CD14-positive monocyte (primary cell): Measurements from ENCODE around the gene CLDND1. TPM values are rescaled to one million over a fixed set of nuclear protein-coding genes. Genes with fewer than 3 reads are reported as not detected.

ENCODE experiments used
- DNase-seq, 3 donors: peaks; one replicate each; pipeline ENCODE4 v3.0.0-alpha.2; 2011 to 2022
- H2AFZ ChIP-seq: 2 replicates; pipeline ENCODE4 v1.6.0; 2012; ENCODE audit warnings: mild to moderate bottlenecking, low read depth, low read length, inconsistent platforms; ENCODE audit not compliant: insufficient read depth, poor library complexity, severe bottlenecking
- H3K27ac ChIP-seq, 2 donors: 1 replicate in 1 of 2; 2 replicates in 1 of 2; pipeline ENCODE4 v1.5.1; 2012 to 2013; ENCODE audit warnings: low read length in 2 of 2, control low read depth in 1 of 2, inconsistent platforms in 1 of 2, low read depth in 1 of 2, mild to moderate bottlenecking in 1 of 2
- H3K27me3 ChIP-seq, 2 donors: one replicate each; pipeline versions ENCODE4 v1.6.0 to v1.6.1; 2011 to 2013; ENCODE audit warnings: low read length in 2 of 2; ENCODE audit not compliant: control insufficient read depth in 2 of 2, insufficient read depth in 2 of 2
- H3K36me3 ChIP-seq, 2 donors: replicated peaks in 1 of 2; 1 replicate in 1 of 2; 2 replicates in 1 of 2; pipeline versions ENCODE4 v1.5.1 to v1.6.1; 2012 to 2013; ENCODE audit warnings: low read length in 2 of 2, control low read depth in 1 of 2, inconsistent platforms in 1 of 2, mild to moderate bottlenecking in 1 of 2; ENCODE audit not compliant: insufficient read depth in 2 of 2, control insufficient read depth in 1 of 2
- H3K4me1 ChIP-seq, 2 donors: 1 replicate in 1 of 2; 2 replicates in 1 of 2; pipeline versions ENCODE4 v1.5.1 to v1.6.1; 2012 to 2013; ENCODE audit warnings: low read length in 2 of 2, control low read depth in 1 of 2, inconsistent platforms in 1 of 2, mild to moderate bottlenecking in 1 of 2, moderate library complexity in 1 of 2; ENCODE audit not compliant: insufficient read depth in 2 of 2, control insufficient read depth in 1 of 2
- H3K4me2 ChIP-seq: replicated peaks from 2 replicates; pipeline ENCODE3; 2012; ENCODE audit warnings: low read length, moderate library complexity, mild to moderate bottlenecking; ENCODE audit not compliant: poor library complexity, severe bottlenecking; ENCODE audit errors: extremely low read depth
- H3K4me3 ChIP-seq, 3 experiments: fragments of 200-600 bp in 1 of 3; sonication (generic) in 1 of 3; replicated peaks in 1 of 3; 1 replicate in 2 of 3; 2 replicates in 1 of 3; pipeline ENCODE4 v1.5.1; 2011 to 2013; ENCODE audit warnings: low read length in 3 of 3, mild to moderate bottlenecking in 3 of 3, control low read depth in 2 of 3, low read depth in 2 of 3, inconsistent platforms in 1 of 3, moderate library complexity in 1 of 3
- H3K79me2 ChIP-seq: 2 replicates; pipeline ENCODE4 v1.6.0; 2012; ENCODE audit warnings: mild to moderate bottlenecking, control low read depth, inconsistent platforms, low read length, moderate library complexity; ENCODE audit not compliant: insufficient read depth
- H3K9ac ChIP-seq: 2 replicates; pipeline ENCODE4 v1.6.0; 2017; ENCODE audit warnings: low read length, mild to moderate bottlenecking; ENCODE audit not compliant: insufficient read depth, poor library complexity, severe bottlenecking
- H3K9me3 ChIP-seq, 2 donors: replicated peaks in 1 of 2; 1 replicate in 1 of 2; 2 replicates in 1 of 2; pipeline versions ENCODE4 v1.5.1 to v1.6.1; 2012 to 2013; ENCODE audit warnings: low read length in 2 of 2, control low read depth in 1 of 2; ENCODE audit not compliant: control insufficient read depth in 1 of 2, insufficient read depth in 1 of 2
- H4K20me1 ChIP-seq: 2 replicates; pipeline ENCODE4 v1.6.0; 2012; ENCODE audit warnings: mild to moderate bottlenecking, low read length, control low read depth, moderate library complexity; ENCODE audit not compliant: insufficient read depth
- H3K27ac Mint-ChIP-seq, 7 donors: one replicate each; pipeline ENCODE4 v1.8.0; 2020; ENCODE audit warnings: mild to moderate bottlenecking in 7 of 7, mixed read lengths in 7 of 7, moderate library complexity in 6 of 7, inconsistent platforms in 2 of 7
- H3K27me3 Mint-ChIP-seq, 3 donors: one replicate each; pipeline ENCODE4 v1.8.0; 2021 to 2022; ENCODE audit warnings: low read depth in 3 of 3, mild to moderate bottlenecking in 3 of 3, mixed read lengths in 3 of 3, moderate library complexity in 3 of 3, inconsistent platforms in 1 of 3
- H3K36me3 Mint-ChIP-seq, 2 donors: one replicate each; pipeline ENCODE4 v1.8.0; 2020; ENCODE audit warnings: mixed read lengths in 2 of 2, inconsistent platforms in 1 of 2, mild to moderate bottlenecking in 1 of 2
- H3K4me1 Mint-ChIP-seq: one replicate; pipeline ENCODE4 v1.8.0; 2020; ENCODE audit warnings: mild to moderate bottlenecking, mixed read lengths
- H3K4me3 Mint-ChIP-seq, 2 donors: one replicate each; pipeline ENCODE4 v1.8.0; 2020; ENCODE audit warnings: mild to moderate bottlenecking in 2 of 2, mixed read lengths in 2 of 2, moderate library complexity in 1 of 2
- H3K9me3 Mint-ChIP-seq, 7 donors: one replicate each; pipeline ENCODE4 v1.8.0; 2020 to 2022; ENCODE audit warnings: mixed read lengths in 7 of 7, mild to moderate bottlenecking in 6 of 7, moderate library complexity in 6 of 7, inconsistent platforms in 2 of 7
- WGBS: methylation state at CpG from one replicate; pipeline ENCODE4 v1.1.5; 2013; ENCODE audit warnings: missing lambda C conversion rate; ENCODE audit not compliant: insufficient coverage; 5-methylcytosine and 5-hydroxymethylcytosine counted together
- intact Hi-C, 2 donors: fragments of 100-400 bp; cut with micrococcal nuclease; formaldehyde crosslinking; loops; one replicate each; pipeline versions ENCODE4 v1.15.0 to v1.15.1; 2023
- polyA plus RNA-seq, 3 donors: library from polyadenylated mRNA; depleted of rRNA in 1 of 3; unstranded in 2 of 3; stranded (reverse) in 1 of 3; fragments of 300-500 nt in 2 of 3; fragments of >200 nt in 1 of 3; fragmentation: Illumina TruSeq in 2 of 3; gene quantifications; 1 replicate in 2 of 3; 2 replicates in 1 of 3; pipeline ENCODE4 v1.2.3, GENCODE V29; 2012 to 2021
- TF ChIP-seq, protein P1 (sequence below): fragments of 200-600 bp; IDR thresholded peaks from one replicate; pipeline ENCODE4 v1.8.0; 2022; ENCODE audit warnings: antibody characterized with exemption, mild to moderate bottlenecking

CLDND1 gene
- polyA plus RNA-seq, 3 donors, result 65.3 to 91.8 (median 76.0) TPM

DNA sequence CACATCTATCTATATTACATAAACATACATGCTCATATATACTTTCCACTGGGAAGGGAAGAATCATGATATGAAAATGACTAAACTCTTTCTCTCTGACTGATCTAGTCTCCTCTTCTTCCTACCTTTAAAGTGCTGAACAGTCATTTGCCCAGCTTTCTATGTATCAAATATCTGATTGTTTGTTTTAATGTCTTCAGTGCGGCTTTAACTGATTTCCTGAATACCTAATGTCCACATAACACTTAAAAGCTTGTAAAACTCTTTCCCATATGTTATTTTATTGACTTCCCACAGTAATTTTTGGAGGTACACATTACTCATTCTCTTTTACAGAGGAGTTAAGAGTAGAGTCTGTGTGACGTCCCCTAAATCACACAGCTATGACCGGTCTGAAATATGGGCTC is 42.5 kb upstream of the CLDND1 start:
- whole genome bisulfite sequencing, result no CpG with 5 or more reads among the region's 3 CpGs
- H3K4me1 ChIP-seq, result peaks cover 38 to 47% of the 10 kb centered on the region in 2 donors
- H3K4me2 ChIP-seq, result no peak overlapping the region
- Mint-ChIP-seq H3K27ac (peak overlapping the region in 2 of 7 donors; percentile 7 to 54), H3K4me3 (no peak overlapping the region), H3K4me1 (peaks cover 50% of the 10 kb centered on the region), H3K27me3 (peaks cover 0 to 3% (median 0%) of the 10 kb centered on the region in 3 donors), H3K36me3 (no peaks in the 10 kb centered on the region), H3K9me3 (peaks cover 0 to 5% (median 2%) of the 10 kb centered on the region in 7 donors)
- no peak overlapping the region for H2AFZ ChIP-seq
- no peaks in the 10 kb centered on the region for H3K79me2 ChIP-seq
- TF ChIP-seq, protein P1, sequence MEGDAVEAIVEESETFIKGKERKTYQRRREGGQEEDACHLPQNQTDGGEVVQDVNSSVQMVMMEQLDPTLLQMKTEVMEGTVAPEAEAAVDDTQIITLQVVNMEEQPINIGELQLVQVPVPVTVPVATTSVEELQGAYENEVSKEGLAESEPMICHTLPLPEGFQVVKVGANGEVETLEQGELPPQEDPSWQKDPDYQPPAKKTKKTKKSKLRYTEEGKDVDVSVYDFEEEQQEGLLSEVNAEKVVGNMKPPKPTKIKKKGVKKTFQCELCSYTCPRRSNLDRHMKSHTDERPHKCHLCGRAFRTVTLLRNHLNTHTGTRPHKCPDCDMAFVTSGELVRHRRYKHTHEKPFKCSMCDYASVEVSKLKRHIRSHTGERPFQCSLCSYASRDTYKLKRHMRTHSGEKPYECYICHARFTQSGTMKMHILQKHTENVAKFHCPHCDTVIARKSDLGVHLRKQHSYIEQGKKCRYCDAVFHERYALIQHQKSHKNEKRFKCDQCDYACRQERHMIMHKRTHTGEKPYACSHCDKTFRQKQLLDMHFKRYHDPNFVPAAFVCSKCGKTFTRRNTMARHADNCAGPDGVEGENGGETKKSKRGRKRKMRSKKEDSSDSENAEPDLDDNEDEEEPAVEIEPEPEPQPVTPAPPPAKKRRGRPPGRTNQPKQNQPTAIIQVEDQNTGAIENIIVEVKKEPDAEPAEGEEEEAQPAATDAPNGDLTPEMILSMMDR, result no peak
- no peak for DNase-seq
- H3K9ac ChIP-seq, result no peak overlapping the region
- no peaks in the 10 kb centered on the region for H3K27me3 ChIP-seq
- H4K20me1 ChIP-seq, result no peaks in the 10 kb centered on the region
- no peak overlapping the region for H3K4me3 ChIP-seq
- intact Hi-C loops, result no loop called here
- H3K36me3 ChIP-seq, result no peaks in the 10 kb centered on the region
- no peaks in the 10 kb centered on the region for H3K9me3 ChIP-seq
- no peak overlapping the region for H3K27ac ChIP-seq

DNA sequence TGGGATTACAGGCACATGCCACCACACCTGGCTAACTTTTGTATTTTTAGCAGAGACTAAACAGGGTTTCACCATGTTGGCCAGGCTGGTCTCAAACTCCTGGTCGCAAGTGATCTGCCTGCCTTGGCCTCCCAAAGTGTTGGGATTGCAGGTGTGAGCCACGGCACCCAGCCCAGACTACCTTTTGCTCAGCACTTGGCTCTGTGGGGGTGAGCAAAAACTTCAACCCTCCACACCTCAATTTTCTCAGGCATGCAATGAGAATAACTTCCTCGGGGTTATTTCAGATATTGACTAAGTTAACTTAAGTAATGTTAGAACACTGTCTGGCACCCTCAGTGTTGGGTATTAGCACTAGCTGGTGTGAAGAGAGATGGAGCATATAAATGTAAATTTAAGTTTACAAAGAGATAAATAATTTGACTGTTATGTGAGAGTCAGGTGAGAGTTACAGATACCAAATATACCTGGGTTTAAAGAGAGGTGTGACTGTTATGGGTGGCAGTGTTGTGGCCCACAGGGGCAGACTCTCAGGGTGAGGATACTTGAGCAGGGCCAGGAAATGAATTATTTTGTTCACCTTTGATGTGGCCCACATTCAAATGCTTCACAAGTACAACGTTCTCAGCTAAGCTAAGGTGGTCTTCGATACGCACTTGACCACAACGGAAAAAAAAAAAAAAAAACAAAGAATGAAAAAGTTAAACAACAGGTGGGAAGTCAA is 41.7 kb upstream of the CLDND1 start:
- H3K4me3 Mint-ChIP-seq, result no peak overlapping the region
- peaks cover 0 to 5% (median 2%) of the 10 kb centered on the region in 7 donors for H3K9me3 Mint-ChIP-seq
- H3K27ac Mint-ChIP-seq, result peak overlapping the region; percentile 40 to 92 (median 84)
- no peak overlapping the region for H2AFZ ChIP-seq
- H3K27me3 ChIP-seq, result no peaks in the 10 kb centered on the region
- H3K27ac ChIP-seq, result peak overlapping the region; percentile 35 to 76
- H3K4me2 ChIP-seq, result peak overlapping the region; percentile 51
- intact Hi-C loops, result no loop called here
- H4K20me1 ChIP-seq, result no peaks in the 10 kb centered on the region
- H3K79me2 ChIP-seq, result no peaks in the 10 kb centered on the region
- H3K9ac ChIP-seq, result no peak overlapping the region
- H3K4me1 ChIP-seq, result peaks cover 38 to 47% of the 10 kb centered on the region in 2 donors
- peaks cover 50% of the 10 kb centered on the region for H3K4me1 Mint-ChIP-seq
- WGBS, result 83% methylated on average over 1 of the region's 7 CpGs
- H3K36me3 Mint-ChIP-seq, result no peaks in the 10 kb centered on the region
- H3K9me3 ChIP-seq, result no peaks in the 10 kb centered on the region
- no peaks in the 10 kb centered on the region for H3K36me3 ChIP-seq
- no peak for DNase-seq
- TF ChIP-seq, protein P1, result no peak
- peaks cover 0 to 3% (median 0%) of the 10 kb centered on the region in 3 donors for H3K27me3 Mint-ChIP-seq
- H3K4me3 ChIP-seq, result no peak overlapping the region
